NCI-H1092 (cell line): ENCODE results near the gene RHBDL3.
"Not testable (repeated sequence)": the region's sequence is repeated elsewhere in the genome, so short reads cannot be mapped to it uniquely, and the experiment has no call there.

ENCODE experiments used
- DNase-seq: peaks from one replicate; lab custom pipeline; 2025; lab: John Stamatoyannopoulos, UW

RHBDL3 gene, protein sequence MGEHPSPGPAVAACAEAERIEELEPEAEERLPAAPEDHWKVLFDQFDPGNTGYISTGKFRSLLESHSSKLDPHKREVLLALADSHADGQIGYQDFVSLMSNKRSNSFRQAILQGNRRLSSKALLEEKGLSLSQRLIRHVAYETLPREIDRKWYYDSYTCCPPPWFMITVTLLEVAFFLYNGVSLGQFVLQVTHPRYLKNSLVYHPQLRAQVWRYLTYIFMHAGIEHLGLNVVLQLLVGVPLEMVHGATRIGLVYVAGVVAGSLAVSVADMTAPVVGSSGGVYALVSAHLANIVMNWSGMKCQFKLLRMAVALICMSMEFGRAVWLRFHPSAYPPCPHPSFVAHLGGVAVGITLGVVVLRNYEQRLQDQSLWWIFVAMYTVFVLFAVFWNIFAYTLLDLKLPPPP

GRCh38 chr17:32265192-32265923 lies at the start of gene RHBDL3:
RHBDL3 (plus strand) TSS chr17:32265832; CDS start chr17:32266190, 358 bp downstream.
- DNase-seq = no peak

DNA sequence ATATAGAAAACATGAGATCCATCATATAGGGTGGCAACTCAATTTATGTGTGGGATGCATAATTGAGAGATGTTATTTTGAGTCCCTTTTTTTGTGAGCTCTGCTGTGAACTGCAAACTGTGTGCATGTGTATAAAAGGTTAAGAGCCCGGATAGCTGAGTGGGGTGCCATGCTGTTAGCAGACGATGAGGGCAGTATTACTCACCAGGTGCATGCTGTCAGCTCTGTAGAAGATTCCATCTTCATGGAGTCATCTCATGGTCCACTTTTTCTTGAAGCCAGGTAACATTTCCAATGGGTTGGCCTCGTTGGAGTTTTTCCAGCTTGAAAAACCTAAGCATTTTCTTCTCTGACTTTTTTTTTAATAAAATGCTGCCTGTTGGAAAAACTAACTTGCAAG lies 43.0 kb upstream of the RHBDL3 start:
- DNase-seq = no peak

GRCh38 chr17:32223703-32224102 lies 41.9 kb upstream of the RHBDL3 start:
- DNase-seq = no peak

- no peak for DNase-seq
Measured at GRCh38 chr17:32226886-32227285, 38.7 kb upstream of the RHBDL3 start.

- DNase-seq = no peak
Measured at GRCh38 chr17:32227910-32228309, 37.7 kb upstream of the RHBDL3 start.

DNA sequence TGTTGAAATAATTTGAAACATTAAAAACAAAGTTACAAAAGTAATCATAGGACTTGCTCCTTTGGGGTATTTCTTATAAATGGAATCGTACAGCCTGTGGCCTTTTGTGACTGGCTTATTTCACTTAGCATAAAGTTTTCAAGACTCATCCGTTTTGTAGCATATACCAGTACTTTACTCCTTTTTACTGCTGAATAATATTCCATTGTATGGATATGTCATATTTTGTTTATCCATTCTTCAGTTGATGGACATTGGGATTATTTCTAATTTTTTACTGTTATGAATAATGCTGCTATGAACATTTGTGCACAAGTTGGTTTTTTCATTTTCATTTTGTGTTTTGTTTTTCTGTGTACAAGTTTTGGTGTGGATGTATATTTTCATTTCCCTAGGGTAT lies 30.0 kb upstream of the RHBDL3 start:
- no peak for DNase-seq

DNA sequence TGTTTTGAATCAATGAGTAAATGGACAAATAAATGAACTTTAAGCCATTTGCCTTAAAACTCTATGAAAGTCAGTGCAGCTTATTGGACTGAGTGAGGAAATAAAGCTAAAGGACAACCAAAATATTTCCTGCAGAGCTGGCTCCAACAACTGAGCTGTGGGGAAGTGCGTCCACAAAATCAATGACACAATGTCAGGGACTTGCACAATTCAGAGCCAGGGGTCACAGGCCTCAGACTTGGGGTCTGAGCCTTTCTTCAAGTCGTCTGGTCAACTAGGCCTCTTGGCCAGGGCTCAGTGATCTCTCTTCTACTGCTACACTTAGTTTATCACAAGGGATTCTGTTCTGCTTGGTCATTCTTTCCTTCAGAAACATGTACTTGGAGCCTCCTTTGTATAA lies 26.2 kb upstream of the RHBDL3 start:
- DNase-seq = no peak

DNA sequence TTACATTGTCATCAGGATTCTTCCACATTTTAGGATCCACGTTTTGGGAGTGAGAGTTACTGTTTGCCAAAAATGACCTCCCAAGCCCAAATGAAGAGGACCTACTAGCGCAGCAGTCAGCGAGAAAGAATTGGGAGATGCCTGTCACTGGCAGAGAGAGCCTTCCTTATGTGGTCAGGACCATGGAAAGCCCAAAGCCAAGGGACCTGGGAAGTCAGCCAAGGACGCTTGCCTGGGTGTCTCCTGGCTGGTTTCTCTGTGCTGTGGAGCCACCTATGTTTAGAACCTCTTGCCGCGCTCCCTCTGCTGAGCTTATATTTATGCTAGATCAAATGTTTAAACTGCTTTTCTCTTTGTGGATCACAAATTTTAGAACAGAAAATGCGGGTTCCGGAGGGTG lies 24.9 kb upstream of the RHBDL3 start:
- DNase-seq = no peak

DNA sequence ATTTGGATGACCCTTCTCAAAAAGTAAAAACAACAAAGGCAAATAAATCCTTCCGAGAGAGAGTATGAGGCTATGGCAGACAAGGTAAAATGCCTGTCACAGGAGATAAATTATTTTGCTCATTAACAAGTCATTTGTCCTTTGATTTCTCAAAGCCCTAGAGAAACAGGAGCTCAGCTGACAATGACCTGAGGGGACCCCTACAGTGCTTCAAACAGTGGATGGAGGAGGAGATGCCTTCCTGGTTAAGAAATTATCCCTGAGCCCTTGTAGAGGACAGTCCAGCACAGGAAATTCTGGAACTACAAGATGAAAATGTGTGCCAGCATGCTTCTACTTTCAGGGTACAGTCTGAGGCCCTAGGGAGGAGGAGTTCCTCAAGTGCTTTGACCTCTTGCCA lies 24.0 kb upstream of the RHBDL3 start:
- DNase-seq = no peak

DNA sequence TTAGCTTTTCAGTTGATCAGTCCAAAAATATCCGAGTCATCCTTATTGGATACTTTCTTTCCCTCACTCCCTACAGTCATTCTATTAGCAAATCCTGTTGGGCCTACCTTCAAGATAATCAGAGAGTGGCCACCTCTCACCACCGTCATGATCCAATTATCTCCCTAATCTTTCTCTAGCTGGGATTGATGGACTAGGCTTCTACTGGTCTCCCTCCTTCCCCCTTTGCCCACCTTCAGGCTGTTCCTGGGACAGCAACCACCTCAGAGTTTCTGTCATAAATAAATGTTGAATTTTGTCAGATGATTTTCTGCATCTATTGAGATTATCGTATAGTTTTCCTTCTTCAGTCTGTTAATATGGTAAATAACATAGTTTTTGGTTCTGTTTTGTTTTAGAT lies 16.2 kb upstream of the RHBDL3 start:
- no peak for DNase-seq

GRCh38 chr17:32253117-32253611 lies 12.5 kb upstream of the RHBDL3 start:
- peak; percentile 74 for DNase-seq

DNA sequence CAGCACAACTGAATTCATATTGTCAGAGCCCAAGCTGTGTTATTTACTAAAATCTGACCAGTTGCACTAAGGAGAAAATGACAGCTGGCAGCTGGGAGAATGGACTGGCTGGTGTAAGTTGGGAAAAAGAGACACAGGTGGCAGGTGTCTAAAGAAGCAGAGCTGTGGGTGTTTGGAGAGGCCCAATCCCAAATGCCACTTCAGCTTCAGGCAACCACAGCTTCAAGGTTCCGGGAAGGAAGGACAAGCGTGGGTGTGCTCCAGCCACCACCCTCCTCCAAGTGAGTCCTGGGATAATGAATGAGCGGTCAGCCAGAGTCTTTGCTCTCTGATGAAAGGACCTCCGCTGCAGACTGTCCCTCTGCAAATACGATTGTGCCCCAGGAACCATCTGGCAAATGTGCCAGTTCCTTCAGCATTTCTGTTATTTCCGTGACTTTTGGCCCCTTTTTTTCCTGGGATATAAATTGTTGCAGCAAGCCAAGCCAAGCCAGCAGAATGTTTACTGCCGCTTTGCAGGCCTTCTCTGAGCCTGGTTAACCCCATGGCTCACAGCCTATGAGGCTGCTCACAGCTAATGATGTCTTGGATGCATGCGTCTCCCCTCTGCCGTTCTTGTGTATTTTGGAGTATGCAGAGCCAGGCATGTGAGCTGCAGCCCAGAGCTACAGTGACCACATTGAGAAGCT lies 9.5 kb upstream of the RHBDL3 start:
- no peak for DNase-seq

GRCh38 chr17:32256701-32257019 lies 9.0 kb upstream of the RHBDL3 start:
- no peak for DNase-seq

DNA sequence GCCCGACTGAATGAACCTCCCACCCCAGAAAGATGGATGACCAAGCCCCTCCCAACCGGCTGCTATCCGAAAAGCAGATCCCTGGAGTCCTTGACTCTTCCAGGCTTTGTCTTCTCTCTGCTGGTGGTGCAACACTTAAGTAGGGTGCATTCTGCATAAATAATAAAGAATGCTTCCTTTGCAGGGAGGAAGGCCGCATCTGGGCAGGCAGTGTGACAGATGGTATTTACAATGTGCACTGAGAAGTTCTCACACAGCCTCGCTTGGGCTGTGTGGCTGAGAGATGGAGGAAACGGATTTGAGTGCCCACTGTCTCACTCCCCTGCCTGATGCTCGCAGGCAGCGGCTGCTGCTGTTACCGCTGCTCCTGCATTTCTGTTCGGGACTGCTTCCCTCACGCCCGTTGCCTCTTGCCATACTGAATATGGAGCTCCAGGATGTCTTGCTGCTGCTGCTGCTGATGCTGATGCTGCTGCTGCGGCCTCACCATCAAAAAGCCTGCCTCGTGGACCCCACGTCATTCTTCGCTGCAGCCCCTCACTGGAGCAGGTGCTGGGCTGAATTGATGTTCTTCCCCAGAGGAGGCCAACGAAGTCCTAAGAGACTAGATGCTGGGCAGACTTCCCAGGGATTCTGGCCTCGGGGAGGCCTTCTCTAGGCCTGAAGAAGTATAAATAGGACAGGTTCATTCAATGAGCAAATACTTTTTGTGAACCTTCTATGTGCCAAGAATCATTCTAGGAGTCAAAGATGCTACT lies 7.1 kb upstream of the RHBDL3 start:
- peak; percentile 37 for DNase-seq

DNA sequence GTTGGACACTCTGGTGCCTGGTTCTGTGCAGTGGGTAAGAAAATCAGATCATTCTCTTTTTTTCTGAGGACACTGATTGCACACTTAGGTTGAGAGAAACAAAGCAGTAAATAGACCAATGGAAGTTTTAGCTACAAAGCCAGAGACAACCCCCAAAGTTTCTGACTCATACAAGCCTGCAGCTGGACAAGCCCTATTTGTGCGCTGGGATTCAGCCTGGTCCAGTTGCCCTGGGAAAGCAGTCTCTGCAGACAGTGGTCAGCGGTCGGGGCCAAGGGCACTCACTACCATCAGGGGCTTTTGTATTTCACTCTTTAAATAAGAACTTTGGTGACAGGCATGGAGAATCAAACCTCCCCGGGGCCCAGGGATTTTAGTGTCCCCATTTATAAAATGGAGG lies 6.0 kb upstream of the RHBDL3 start:
- DNase-seq = no peak

GRCh38 chr17:32261417-32261736 lies 4.3 kb upstream of the RHBDL3 start:
- DNase-seq = no peak

GRCh38 chr17:32261936-32262510 lies 3.6 kb upstream of the RHBDL3 start:
- DNase-seq = no peak

- DNase-seq = not testable (repeated sequence)
Measured at GRCh38 chr17:32263515-32263914, 2.1 kb upstream of the RHBDL3 start.

DNA sequence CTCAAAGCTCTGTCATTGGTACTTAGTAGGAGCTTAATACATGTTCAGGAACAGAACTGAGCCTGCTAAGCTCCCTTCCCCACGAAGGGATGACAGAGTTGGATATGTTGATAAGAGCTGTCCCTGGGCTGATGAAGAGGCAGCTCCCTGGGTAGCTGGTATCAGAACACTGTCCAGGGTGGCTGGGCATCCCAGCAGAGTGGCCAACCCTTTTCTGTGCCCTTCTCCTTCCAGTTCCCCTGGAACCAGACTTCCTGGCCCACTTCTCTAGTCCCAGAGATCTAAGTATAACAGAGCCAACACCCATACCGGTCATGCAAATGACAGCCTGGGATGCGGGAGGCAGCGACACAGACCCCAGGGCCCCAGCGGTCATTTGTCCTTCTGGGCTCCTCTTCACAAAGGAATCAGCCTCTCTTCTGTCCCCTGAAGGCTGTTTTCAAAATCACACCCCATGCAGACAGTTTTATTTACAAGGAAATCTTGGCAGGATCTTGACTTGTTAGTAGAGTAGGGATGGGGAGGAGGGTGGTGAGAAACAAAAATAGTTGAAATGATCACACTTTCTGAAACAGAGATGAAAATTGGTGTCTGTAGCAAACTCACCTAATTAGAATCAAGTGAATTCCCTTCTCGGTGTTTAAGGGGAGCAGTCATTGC lies 1.4 kb upstream of the RHBDL3 start:
- no peak for DNase-seq

DNA sequence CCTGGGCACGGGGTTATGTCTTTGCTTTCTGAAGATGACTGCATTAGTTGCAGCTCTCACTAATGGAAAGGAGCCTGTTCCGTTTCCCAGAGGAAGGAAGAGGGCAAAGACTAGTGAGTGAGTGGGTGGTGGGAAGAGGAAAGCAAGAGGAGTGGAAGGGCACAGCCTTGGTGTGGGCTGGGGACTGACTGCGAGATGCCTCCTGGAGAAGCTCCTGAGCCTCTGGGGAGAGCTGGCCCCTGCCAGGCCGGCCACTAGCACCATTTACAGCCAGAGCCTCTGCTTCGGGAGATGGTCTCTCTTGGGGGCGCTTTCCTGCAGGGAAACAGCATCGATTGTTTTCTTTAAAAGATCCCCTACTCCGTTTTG lies 825 bp upstream of the RHBDL3 start:
- DNase-seq = no peak

DNA sequence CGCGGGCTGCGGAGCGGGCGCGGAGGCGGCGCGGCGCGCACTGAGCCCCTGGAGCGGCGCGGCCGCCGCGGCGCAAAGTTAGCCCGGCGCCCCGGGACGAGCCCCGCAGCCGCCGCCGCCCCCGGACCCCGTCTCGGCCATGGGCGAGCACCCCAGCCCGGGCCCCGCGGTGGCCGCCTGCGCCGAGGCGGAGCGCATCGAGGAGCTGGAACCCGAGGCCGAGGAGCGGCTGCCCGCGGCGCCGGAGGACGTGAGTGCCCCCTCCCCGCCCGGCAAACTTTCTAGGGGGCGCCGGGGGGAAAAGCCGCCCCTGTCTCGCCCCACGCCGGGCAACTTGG lies 388 bp downstream of the RHBDL3 start:
- DNase-seq = no peak
